MM.1S (cell line): Measurements from ENCODE around the gene ITPR1.

Source experiments
- DNase-seq: peaks from one replicate; pipeline ENCODE4 v3.0.0-alpha.2; 2015
- H2AFZ ChIP-seq: fragments of 300-600 bp; sonication (generic); 2 replicates; pipeline ENCODE4 v1.6.0; 2016; ENCODE audit warnings: antibody characterized with exemption, low read length
- H3F3A ChIP-seq: fragments of 300-600 bp; sonication (generic); 2 replicates; pipeline ENCODE4 v1.6.1; 2016; ENCODE audit warnings: mild to moderate bottlenecking, antibody characterized with exemption, low read length, moderate library complexity, mixed read lengths; ENCODE audit not compliant: insufficient read depth
- H3K27ac ChIP-seq: fragments of 300-600 bp; sonication (generic); 2 replicates; pipeline ENCODE4 v1.5.1; 2016; ENCODE audit warnings: mild to moderate bottlenecking, low read length
- H3K27me3 ChIP-seq: fragments of 300-600 bp; sonication (generic); replicated peaks from 2 replicates; pipeline ENCODE4 v1.6.0; 2016; ENCODE audit warnings: low read length; ENCODE audit not compliant: insufficient read depth
- H3K36me3 ChIP-seq: fragments of 300-600 bp; sonication (generic); replicated peaks from 2 replicates; pipeline ENCODE4 v1.6.1; 2016; ENCODE audit warnings: mild to moderate bottlenecking, low read length, mixed read lengths; ENCODE audit not compliant: insufficient read depth
- H3K4me1 ChIP-seq: fragments of 300-600 bp; sonication (generic); 2 replicates; pipeline ENCODE4 v1.6.1; 2016; ENCODE audit warnings: low read length, mixed read lengths
- H3K4me2 ChIP-seq: fragments of 300-600 bp; sonication (generic); 2 replicates; pipeline ENCODE4 v1.6.0; 2016; ENCODE audit warnings: low read depth, low read length
- H3K4me3 ChIP-seq: fragments of 300-600 bp; sonication (generic); 2 replicates; pipeline ENCODE4 v1.5.1; 2016; ENCODE audit warnings: low read length, mixed read lengths
- H3K79me2 ChIP-seq: fragments of 300-600 bp; sonication (generic); 2 replicates; pipeline ENCODE4 v1.6.1; 2016; ENCODE audit warnings: mixed run types, low read length, mixed read lengths
- H3K9ac ChIP-seq: fragments of 300-600 bp; sonication (generic); 2 replicates; pipeline ENCODE4 v1.6.1; 2016; ENCODE audit warnings: low read length, mixed read lengths
- H3K9me2 ChIP-seq: fragments of 300-600 bp; sonication (generic); replicated peaks from 2 replicates; pipeline ENCODE4 v1.6.1; 2016; ENCODE audit warnings: mild to moderate bottlenecking, low read length, mixed read lengths; ENCODE audit not compliant: insufficient read depth
- H3K9me3 ChIP-seq: fragments of 300-600 bp; sonication (generic); replicated peaks from 2 replicates; pipeline ENCODE4 v1.6.1; 2016; ENCODE audit warnings: mild to moderate bottlenecking, low read length, mixed read lengths; ENCODE audit not compliant: insufficient read depth
- H4K20me1 ChIP-seq: fragments of 300-600 bp; sonication (generic); 2 replicates; pipeline ENCODE4 v1.6.1; 2016; ENCODE audit warnings: mild to moderate bottlenecking, low read length, moderate library complexity, mixed read lengths; ENCODE audit not compliant: insufficient read depth
- EZH2 ChIP-seq: fragments of 300-600 bp; sonication (generic); optimal IDR thresholded peaks from 2 replicates; pipeline ENCODE3; 2017; ENCODE audit warnings: low read depth, mild to moderate bottlenecking, antibody characterized with exemption, low read length, mixed read lengths
- EZH2phosphoT487 ChIP-seq: fragments of 300-600 bp; sonication (generic); IDR thresholded peaks from 2 replicates; pipeline ENCODE4 v1.6.1; 2018; ENCODE audit warnings: antibody characterized with exemption, low read length
- TF ChIP-seq, protein P1 (sequence below): fragments of 300-600 bp; sonication (generic); IDR thresholded peaks from 2 replicates; pipeline ENCODE4 v1.5.1; 2016; ENCODE audit warnings: antibody characterized with exemption, low read length, mixed read lengths

The ITPR1 gene

DNA sequence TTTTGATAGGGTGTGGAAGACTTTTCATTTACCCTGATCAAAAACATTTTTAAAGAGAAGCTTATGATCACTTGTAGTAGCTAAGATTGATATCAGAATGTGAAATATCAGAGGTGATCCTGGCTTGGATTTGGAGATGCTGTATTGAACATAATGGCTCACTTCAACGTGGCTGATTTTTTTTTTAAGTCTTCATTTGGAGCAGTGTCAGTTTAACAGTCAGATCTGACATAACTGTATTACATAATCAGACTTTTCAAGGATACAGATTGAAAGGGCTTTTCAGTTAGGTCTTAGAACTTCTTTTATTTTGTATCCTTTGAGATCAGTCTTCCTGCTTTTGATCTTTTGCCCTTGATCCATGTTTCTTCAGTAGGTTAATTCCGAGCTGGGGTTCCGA lies 98.5 kb downstream of the ITPR1 start:
- H3K27ac ChIP-seq = no peak overlapping the region
- H2AFZ ChIP-seq = no peak overlapping the region
- H3K79me2 ChIP-seq = no peaks in the 10 kb centered on the region
- no peaks in the 10 kb centered on the region for H3K27me3 ChIP-seq
- no peaks in the 10 kb centered on the region for H4K20me1 ChIP-seq
- no peaks in the 10 kb centered on the region for H3K36me3 ChIP-seq
- no peaks in the 10 kb centered on the region for H3F3A ChIP-seq
- no peak for DNase-seq
- no peaks in the 10 kb centered on the region for H3K4me1 ChIP-seq
- H3K9me2 ChIP-seq = no peaks in the 10 kb centered on the region
- no peak overlapping the region for H3K4me3 ChIP-seq
- TF ChIP-seq, protein P1, sequence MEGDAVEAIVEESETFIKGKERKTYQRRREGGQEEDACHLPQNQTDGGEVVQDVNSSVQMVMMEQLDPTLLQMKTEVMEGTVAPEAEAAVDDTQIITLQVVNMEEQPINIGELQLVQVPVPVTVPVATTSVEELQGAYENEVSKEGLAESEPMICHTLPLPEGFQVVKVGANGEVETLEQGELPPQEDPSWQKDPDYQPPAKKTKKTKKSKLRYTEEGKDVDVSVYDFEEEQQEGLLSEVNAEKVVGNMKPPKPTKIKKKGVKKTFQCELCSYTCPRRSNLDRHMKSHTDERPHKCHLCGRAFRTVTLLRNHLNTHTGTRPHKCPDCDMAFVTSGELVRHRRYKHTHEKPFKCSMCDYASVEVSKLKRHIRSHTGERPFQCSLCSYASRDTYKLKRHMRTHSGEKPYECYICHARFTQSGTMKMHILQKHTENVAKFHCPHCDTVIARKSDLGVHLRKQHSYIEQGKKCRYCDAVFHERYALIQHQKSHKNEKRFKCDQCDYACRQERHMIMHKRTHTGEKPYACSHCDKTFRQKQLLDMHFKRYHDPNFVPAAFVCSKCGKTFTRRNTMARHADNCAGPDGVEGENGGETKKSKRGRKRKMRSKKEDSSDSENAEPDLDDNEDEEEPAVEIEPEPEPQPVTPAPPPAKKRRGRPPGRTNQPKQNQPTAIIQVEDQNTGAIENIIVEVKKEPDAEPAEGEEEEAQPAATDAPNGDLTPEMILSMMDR = no peak
- no peak for TF ChIP-seq EZH2
- TF ChIP-seq EZH2phosphoT487 = no peak
- no peak overlapping the region for H3K9ac ChIP-seq
- H3K4me2 ChIP-seq = no peak overlapping the region
- H3K9me3 ChIP-seq = no peaks in the 10 kb centered on the region

DNA sequence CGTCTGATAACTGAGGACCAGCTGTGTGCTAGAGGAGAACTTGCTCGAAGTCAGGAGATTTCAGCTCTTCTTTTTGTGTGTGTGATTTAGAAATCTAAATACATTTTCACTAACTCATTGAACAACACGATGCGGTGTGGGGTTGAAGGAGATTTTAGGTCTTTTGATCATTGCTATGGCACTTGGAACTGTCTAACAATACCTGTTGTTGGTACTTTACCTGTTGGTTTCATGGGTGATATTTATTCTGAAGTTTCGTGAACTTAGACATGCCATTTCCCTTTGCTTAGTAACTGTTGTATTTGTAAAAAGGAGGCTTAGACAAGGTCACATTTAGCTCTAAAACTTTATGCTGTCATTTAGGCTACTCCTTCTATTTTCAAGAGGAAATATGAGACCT lies 99.9 kb downstream of the ITPR1 start:
- no peaks in the 10 kb centered on the region for H3K9me3 ChIP-seq
- no peaks in the 10 kb centered on the region for H3K9me2 ChIP-seq
- H3K9ac ChIP-seq = no peak overlapping the region
- no peak for DNase-seq
- TF ChIP-seq EZH2phosphoT487 = no peak
- TF ChIP-seq EZH2 = no peak
- TF ChIP-seq, protein P1 = no peak
- H3K4me2 ChIP-seq = no peak overlapping the region
- H3K4me1 ChIP-seq = no peaks in the 10 kb centered on the region
- H3F3A ChIP-seq = no peaks in the 10 kb centered on the region
- H3K27ac ChIP-seq = no peak overlapping the region
- no peaks in the 10 kb centered on the region for H3K27me3 ChIP-seq
- no peak overlapping the region for H2AFZ ChIP-seq
- no peaks in the 10 kb centered on the region for H3K79me2 ChIP-seq
- H3K36me3 ChIP-seq = no peaks in the 10 kb centered on the region
- H3K4me3 ChIP-seq = no peak overlapping the region
- no peaks in the 10 kb centered on the region for H4K20me1 ChIP-seq

DNA sequence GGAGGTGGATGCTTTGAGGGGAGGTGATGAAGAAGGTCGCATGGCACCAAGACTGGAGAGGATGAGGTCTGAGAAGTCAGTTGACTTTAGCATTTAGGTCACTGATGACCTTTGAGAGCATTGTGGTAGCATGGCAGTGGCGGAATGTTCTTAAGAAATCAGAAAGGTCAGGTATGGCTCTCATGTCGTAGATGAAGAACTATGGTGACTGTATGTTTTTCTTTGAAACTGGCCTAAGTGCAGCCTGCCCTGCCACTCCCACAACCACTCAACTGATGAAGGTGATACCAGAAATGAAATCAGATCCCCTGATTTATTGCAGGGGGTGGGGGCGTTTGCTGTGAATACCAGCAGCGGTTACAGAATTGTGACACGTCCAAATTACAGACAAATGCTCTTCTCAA lies 102.6 kb downstream of the ITPR1 start:
- no peak overlapping the region for H2AFZ ChIP-seq
- no peaks in the 10 kb centered on the region for H3K36me3 ChIP-seq
- H3K27ac ChIP-seq = no peak overlapping the region
- H3K4me3 ChIP-seq = no peak overlapping the region
- DNase-seq = no peak
- H3K9me2 ChIP-seq = no peaks in the 10 kb centered on the region
- no peaks in the 10 kb centered on the region for H3K9me3 ChIP-seq
- H3K4me2 ChIP-seq = no peak overlapping the region
- H3K79me2 ChIP-seq = no peaks in the 10 kb centered on the region
- TF ChIP-seq, protein P1 = no peak
- TF ChIP-seq EZH2 (no peak), EZH2phosphoT487 (no peak)
- no peaks in the 10 kb centered on the region for H3K4me1 ChIP-seq
- H3F3A ChIP-seq = no peaks in the 10 kb centered on the region
- no peak overlapping the region for H3K9ac ChIP-seq
- no peaks in the 10 kb centered on the region for H3K27me3 ChIP-seq
- no peaks in the 10 kb centered on the region for H4K20me1 ChIP-seq

DNA sequence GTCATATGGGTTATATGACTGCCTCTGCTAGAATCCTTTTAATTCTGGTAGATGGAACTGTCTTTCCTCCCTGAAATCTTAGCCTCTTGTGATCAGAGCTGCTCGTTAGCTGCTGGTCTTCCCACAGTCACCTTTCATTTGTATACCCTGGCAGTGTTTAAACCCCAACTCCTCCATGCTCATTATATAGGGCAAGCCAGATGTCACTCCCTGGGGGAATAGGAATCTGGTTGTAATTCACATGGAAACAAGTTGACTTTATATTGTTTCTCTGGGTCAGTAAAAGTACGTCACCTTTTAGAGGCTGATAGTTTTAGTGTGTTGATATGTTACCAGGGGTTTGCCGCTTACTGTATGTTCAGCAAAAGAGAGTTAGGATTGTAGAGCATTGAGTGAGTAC lies 103.5 kb downstream of the ITPR1 start:
- no peaks in the 10 kb centered on the region for H3F3A ChIP-seq
- no peak overlapping the region for H2AFZ ChIP-seq
- no peak overlapping the region for H3K4me3 ChIP-seq
- no peaks in the 10 kb centered on the region for H3K27me3 ChIP-seq
- TF ChIP-seq EZH2phosphoT487 (no peak), EZH2 (no peak)
- TF ChIP-seq, protein P1 = no peak
- H4K20me1 ChIP-seq = no peaks in the 10 kb centered on the region
- no peaks in the 10 kb centered on the region for H3K9me3 ChIP-seq
- no peak overlapping the region for H3K9ac ChIP-seq
- H3K4me2 ChIP-seq = no peak overlapping the region
- H3K36me3 ChIP-seq = no peaks in the 10 kb centered on the region
- DNase-seq = no peak
- no peak overlapping the region for H3K27ac ChIP-seq
- no peaks in the 10 kb centered on the region for H3K79me2 ChIP-seq
- no peaks in the 10 kb centered on the region for H3K9me2 ChIP-seq
- H3K4me1 ChIP-seq = 0 out of 2 replicates have a peak, but pooled peaks cover 2% of the 10 kb centered on the region
